Liver (tissue), 3 donors: Measurements from ENCODE around the gene SYCP1.

Source experiments
- ATF3 ChIP-seq: IDR thresholded peaks from 2 replicates; pipeline ENCODE4 v1.6.1; 2016; ENCODE audit warnings: antibody characterized with exemption
- FOXA1 ChIP-seq: IDR thresholded peaks from 2 replicates; pipeline ENCODE4 v1.6.1; 2016; ENCODE audit warnings: antibody characterized with exemption
- GABPA ChIP-seq, 2 donors: IDR thresholded peaks in 1 of 2; conservative IDR thresholded peaks in 1 of 2; 2 replicates each; pipeline ENCODE4 v1.6.1; 2016; ENCODE audit warnings: antibody characterized with exemption in 2 of 2, mild to moderate bottlenecking in 1 of 2, moderate library complexity in 1 of 2
- HNF4A ChIP-seq, 2 donors: conservative IDR thresholded peaks; 2 replicates each; pipeline ENCODE4 v1.6.1; 2016; ENCODE audit warnings: antibody characterized with exemption in 2 of 2, mild to moderate bottlenecking in 2 of 2
- JUND ChIP-seq, 2 donors: IDR thresholded peaks; 2 replicates each; pipeline ENCODE4 v1.6.1; 2016; ENCODE audit warnings: antibody characterized with exemption in 2 of 2
- RAD21 ChIP-seq, 2 donors: IDR thresholded peaks; 2 replicates each; pipeline ENCODE4 v1.6.1; 2016; ENCODE audit warnings: antibody characterized with exemption in 2 of 2, mild to moderate bottlenecking in 2 of 2
- RXRA ChIP-seq, 2 donors: IDR thresholded peaks; 2 replicates each; pipeline ENCODE4 v1.6.1; 2017 to 2018; ENCODE audit warnings: antibody characterized with exemption in 2 of 2, mild to moderate bottlenecking in 1 of 2
- SP1 ChIP-seq: IDR thresholded peaks from 2 replicates; pipeline ENCODE4 v1.6.1; 2018; ENCODE audit warnings: antibody characterized with exemption, mild to moderate bottlenecking
- TAF1 ChIP-seq: conservative IDR thresholded peaks from 2 replicates; pipeline ENCODE4 v1.6.1; 2016; ENCODE audit warnings: antibody characterized with exemption, mild to moderate bottlenecking
- YY1 ChIP-seq: IDR thresholded peaks from 2 replicates; pipeline ENCODE4 v1.6.1; 2016; ENCODE audit warnings: antibody characterized with exemption, mild to moderate bottlenecking
- ZBTB33 ChIP-seq: IDR thresholded peaks from 2 replicates; pipeline ENCODE4 v1.6.1; 2016; ENCODE audit warnings: antibody characterized with exemption
- TF ChIP-seq, protein P1 (sequence below): fragments of 150-350 bp; IDR thresholded peaks from 2 replicates; pipeline ENCODE4 v1.5.1; 2017; ENCODE audit warnings: improper control_type of control experiment, low read depth, low read length; ENCODE audit not compliant: missing input control
- TF ChIP-seq, protein P2 (sequence below): IDR thresholded peaks from 2 replicates; pipeline ENCODE4 v1.6.1; 2016; ENCODE audit warnings: antibody characterized with exemption
- TF ChIP-seq, protein P3 (sequence below): IDR thresholded peaks from 2 replicates; pipeline ENCODE4 v1.6.1; 2016; ENCODE audit warnings: antibody characterized with exemption, mild to moderate bottlenecking
- donor health status: healthy.
- donor health status: healthy.

DNA sequence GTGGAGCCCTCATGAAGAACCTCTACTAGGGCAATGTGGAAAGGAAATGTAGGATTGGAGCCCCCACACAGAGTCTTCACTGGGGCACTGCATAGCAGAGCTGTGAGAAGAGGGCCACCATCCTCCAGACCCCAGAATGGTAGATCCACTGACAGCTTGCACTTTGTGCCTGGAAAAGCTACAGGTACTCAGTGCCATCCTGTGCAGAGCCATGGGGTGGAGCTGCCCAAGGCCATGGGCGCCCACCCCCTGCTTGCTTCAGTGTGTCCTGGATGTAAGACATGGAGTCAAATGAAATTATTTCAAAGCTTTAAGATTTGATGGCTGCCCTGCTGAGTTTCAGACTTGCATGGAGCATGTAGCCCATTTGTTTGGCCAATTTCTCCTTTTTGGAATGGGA, 157.8 kb downstream of the SYCP1 start:
- TF ChIP-seq RAD21 (IDR thresholded peaks at IDR 0.05) (no peak), RXRA (IDR thresholded peaks at IDR 0.05) (no peak), YY1 (no peak), TAF1 (no peak), GABPA (IDR thresholded peaks at IDR 0.05 in 1 of 2, conservative IDR thresholded peaks at IDR 0.05 in 1 of 2) (no peak), SP1 (no peak), ATF3 (no peak), HNF4A (conservative IDR thresholded peaks at IDR 0.05) (no peak), JUND (IDR thresholded peaks at IDR 0.05) (no peak), ZBTB33 (no peak), FOXA1 (no peak)
- TF ChIP-seq, protein P1, sequence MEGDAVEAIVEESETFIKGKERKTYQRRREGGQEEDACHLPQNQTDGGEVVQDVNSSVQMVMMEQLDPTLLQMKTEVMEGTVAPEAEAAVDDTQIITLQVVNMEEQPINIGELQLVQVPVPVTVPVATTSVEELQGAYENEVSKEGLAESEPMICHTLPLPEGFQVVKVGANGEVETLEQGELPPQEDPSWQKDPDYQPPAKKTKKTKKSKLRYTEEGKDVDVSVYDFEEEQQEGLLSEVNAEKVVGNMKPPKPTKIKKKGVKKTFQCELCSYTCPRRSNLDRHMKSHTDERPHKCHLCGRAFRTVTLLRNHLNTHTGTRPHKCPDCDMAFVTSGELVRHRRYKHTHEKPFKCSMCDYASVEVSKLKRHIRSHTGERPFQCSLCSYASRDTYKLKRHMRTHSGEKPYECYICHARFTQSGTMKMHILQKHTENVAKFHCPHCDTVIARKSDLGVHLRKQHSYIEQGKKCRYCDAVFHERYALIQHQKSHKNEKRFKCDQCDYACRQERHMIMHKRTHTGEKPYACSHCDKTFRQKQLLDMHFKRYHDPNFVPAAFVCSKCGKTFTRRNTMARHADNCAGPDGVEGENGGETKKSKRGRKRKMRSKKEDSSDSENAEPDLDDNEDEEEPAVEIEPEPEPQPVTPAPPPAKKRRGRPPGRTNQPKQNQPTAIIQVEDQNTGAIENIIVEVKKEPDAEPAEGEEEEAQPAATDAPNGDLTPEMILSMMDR = no peak
- TF ChIP-seq, protein P2, sequence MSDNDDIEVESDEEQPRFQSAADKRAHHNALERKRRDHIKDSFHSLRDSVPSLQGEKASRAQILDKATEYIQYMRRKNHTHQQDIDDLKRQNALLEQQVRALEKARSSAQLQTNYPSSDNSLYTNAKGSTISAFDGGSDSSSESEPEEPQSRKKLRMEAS = no peak
- TF ChIP-seq, protein P3, sequence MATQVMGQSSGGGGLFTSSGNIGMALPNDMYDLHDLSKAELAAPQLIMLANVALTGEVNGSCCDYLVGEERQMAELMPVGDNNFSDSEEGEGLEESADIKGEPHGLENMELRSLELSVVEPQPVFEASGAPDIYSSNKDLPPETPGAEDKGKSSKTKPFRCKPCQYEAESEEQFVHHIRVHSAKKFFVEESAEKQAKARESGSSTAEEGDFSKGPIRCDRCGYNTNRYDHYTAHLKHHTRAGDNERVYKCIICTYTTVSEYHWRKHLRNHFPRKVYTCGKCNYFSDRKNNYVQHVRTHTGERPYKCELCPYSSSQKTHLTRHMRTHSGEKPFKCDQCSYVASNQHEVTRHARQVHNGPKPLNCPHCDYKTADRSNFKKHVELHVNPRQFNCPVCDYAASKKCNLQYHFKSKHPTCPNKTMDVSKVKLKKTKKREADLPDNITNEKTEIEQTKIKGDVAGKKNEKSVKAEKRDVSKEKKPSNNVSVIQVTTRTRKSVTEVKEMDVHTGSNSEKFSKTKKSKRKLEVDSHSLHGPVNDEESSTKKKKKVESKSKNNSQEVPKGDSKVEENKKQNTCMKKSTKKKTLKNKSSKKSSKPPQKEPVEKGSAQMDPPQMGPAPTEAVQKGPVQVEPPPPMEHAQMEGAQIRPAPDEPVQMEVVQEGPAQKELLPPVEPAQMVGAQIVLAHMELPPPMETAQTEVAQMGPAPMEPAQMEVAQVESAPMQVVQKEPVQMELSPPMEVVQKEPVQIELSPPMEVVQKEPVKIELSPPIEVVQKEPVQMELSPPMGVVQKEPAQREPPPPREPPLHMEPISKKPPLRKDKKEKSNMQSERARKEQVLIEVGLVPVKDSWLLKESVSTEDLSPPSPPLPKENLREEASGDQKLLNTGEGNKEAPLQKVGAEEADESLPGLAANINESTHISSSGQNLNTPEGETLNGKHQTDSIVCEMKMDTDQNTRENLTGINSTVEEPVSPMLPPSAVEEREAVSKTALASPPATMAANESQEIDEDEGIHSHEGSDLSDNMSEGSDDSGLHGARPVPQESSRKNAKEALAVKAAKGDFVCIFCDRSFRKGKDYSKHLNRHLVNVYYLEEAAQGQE = no peak
